A549 (cell line): Measurements from ENCODE around the gene STRBP. TPM values are rescaled to one million over a fixed set of nuclear protein-coding genes. Genes with fewer than 3 reads are reported as not detected.

ENCODE experiments used
- ATAC-seq, 2 experiments: fragments of 200-7000 bp in 1 of 2; fragments of >200 bp in 1 of 2; cut with Nextera tagmentation in 1 of 2; cut with Tn5 transposase in 1 of 2; 3 replicates each; pipeline versions ENCODE4 v1.8.0 to v1.9.1; 2018 to 2020; ENCODE audit warnings: mild to moderate bottlenecking in 1 of 2, moderate library complexity in 1 of 2
- CTCF ChIA-PET: fragments of 300-600 bp; sonication (Branson Sonifier 250); formaldehyde crosslinking; extraction: SDS; loops from one replicate; lab custom pipeline; 2021; ENCODE audit warnings: antibody characterized with exemption, inconsistent platforms; lab: Yijun Ruan, JAX
- POLR2A ChIA-PET: fragments of 350-600 bp; formaldehyde crosslinking; extraction: SDS; loops from one replicate; lab custom pipeline; 2021; ENCODE audit warnings: antibody characterized with exemption, inconsistent platforms; lab: Yijun Ruan, JAX
- DNase-seq, 2 experiments: peaks; one replicate each; pipeline versions ENCODE4 v3.0.0 to v3.0.0-alpha.2; 2011 to 2016; ENCODE audit warnings: low read depth in 1 of 2, low spot score in 1 of 2
- FAIRE-seq: peaks from 2 replicates; lab custom pipeline; 2011; peaks lifted over from hg19 to GRCh38; lab: Jason Lieb, UNC
- H3K27ac ChIP-seq, 2 experiments: fragments of >200 bp; sonication (Bioruptor Twin); formaldehyde crosslinking; 3 replicates each; pipeline ENCODE4 v1.5.1; 2016 to 2017
- H3K4me1 ChIP-seq: fragments of >200 bp; sonication (Bioruptor Twin); formaldehyde crosslinking; 3 replicates; pipeline ENCODE4 v1.6.1; 2016
- H3K4me2 ChIP-seq: fragments of >200 bp; sonication (Bioruptor Twin); formaldehyde crosslinking; 3 replicates; pipeline ENCODE4 v1.6.1; 2016
- H3K4me3 ChIP-seq: fragments of >200 bp; sonication (Bioruptor Twin); formaldehyde crosslinking; 3 replicates; pipeline ENCODE4 v1.5.1; 2016
- H3K9me3 ChIP-seq: fragments of >200 bp; sonication (Bioruptor Twin); formaldehyde crosslinking; 3 replicates; pipeline ENCODE4 v1.6.1; 2016
- CHD2 ChIP-seq: fragments of 150-350 bp; IDR thresholded peaks from 2 replicates; pipeline ENCODE4 v1.6.1; 2014; ENCODE audit warnings: low read length; ENCODE audit not compliant: partially characterized antibody
- FOSB ChIP-seq: fragments of 250-450 bp; sonication (Bioruptor Pico); IDR thresholded peaks from 2 replicates; pipeline ENCODE4 v1.5.0; 2020; ENCODE audit warnings: mild to moderate bottlenecking, moderate library complexity
- HDAC2 ChIP-seq: fragments of 200-600 bp; sonication (generic); IDR thresholded peaks from 2 replicates; pipeline ENCODE4 v1.6.1; 2016
- HEYL ChIP-seq: fragments of 250-450 bp; sonication (Bioruptor Pico); IDR thresholded peaks from 2 replicates; pipeline ENCODE4 v1.8.0; 2021; ENCODE audit warnings: mild to moderate bottlenecking, moderate library complexity
- MAZ ChIP-seq: fragments of 150-350 bp; IDR thresholded peaks from 2 replicates; pipeline ENCODE4 v1.6.1; 2014; ENCODE audit warnings: antibody characterized with exemption, low read depth, low read length, borderline replicate concordance
- PHF8 ChIP-seq: fragments of 200-600 bp; sonication (generic); IDR thresholded peaks from 2 replicates; pipeline ENCODE4 v1.6.1; 2016; ENCODE audit warnings: low read depth, mild to moderate bottlenecking, antibody characterized with exemption, moderate library complexity, borderline replicate concordance
- POLR2AphosphoS2 ChIP-seq: conservative IDR thresholded peaks from 2 replicates; pipeline ENCODE4 v1.6.1; 2012; ENCODE audit warnings: low read length, improper control_type of control experiment, inconsistent platforms
- RARB ChIP-seq: fragments of 250-450 bp; sonication (Bioruptor Pico); IDR thresholded peaks from 2 replicates; pipeline ENCODE4 v1.8.0; 2021; ENCODE audit warnings: mild to moderate bottlenecking, moderate library complexity
- TP53 ChIP-seq: fragments of 250-450 bp; sonication (Bioruptor Pico); IDR thresholded peaks from 2 replicates; pipeline ENCODE4 v1.5.0; 2021; ENCODE audit warnings: mild to moderate bottlenecking, moderate library complexity
- ZC3H11A ChIP-seq: fragments of 450-650 bp; IDR thresholded peaks from 2 replicates; pipeline ENCODE4 v1.6.1; 2014; ENCODE audit warnings: antibody characterized with exemption, mild to moderate bottlenecking
- ZNF302 ChIP-seq: fragments of 250-450 bp; sonication (Bioruptor Pico); IDR thresholded peaks from 2 replicates; pipeline ENCODE4 v1.9.0; 2021; ENCODE audit warnings: inconsistent platforms, mild to moderate bottlenecking, moderate library complexity
- WGBS: methylation state at CpG from one replicate; pipeline ENCODE4 v1.1.6; 2017; ENCODE audit errors: missing lambda C conversion rate; 5-methylcytosine and 5-hydroxymethylcytosine counted together
- polyA plus RNA-seq, 4 experiments: library from polyadenylated mRNA; depleted of rRNA in 3 of 4; stranded (reverse); fragments of >200 nt; fragmentation: RNase III in 1 of 4; extraction: RNeasy Plus Mini Kit Qiagen cat#74134 plus additional on column Dnase treatment in 1 of 4; gene quantifications; 2 replicates in 3 of 4; 3 replicates in 1 of 4; pipeline ENCODE4 v1.2.3, GENCODE V29; 2011 to 2017
- TF ChIP-seq, protein P1 (sequence below): fragments of 150-350 bp; IDR thresholded peaks from 2 replicates; pipeline ENCODE4 v1.6.1; 2014; ENCODE audit warnings: low read depth, mild to moderate bottlenecking, low read length
- TF ChIP-seq, protein P2 (sequence below): fragments of >200 bp; sonication (Bioruptor Twin); formaldehyde crosslinking; IDR thresholded peaks from 2 replicates; pipeline ENCODE4 v1.6.1; 2016
- TF ChIP-seq, protein P3 (sequence below): fragments of >200 bp; sonication (Bioruptor Twin); formaldehyde crosslinking; IDR thresholded peaks from 3 replicates; pipeline ENCODE4 v1.5.1; 2016

STRBP gene
- polyA plus RNA-seq, 2 of the 4 experiments (the other 2 are of a cell fraction): 20.4 to 34.0 TPM

DNA sequence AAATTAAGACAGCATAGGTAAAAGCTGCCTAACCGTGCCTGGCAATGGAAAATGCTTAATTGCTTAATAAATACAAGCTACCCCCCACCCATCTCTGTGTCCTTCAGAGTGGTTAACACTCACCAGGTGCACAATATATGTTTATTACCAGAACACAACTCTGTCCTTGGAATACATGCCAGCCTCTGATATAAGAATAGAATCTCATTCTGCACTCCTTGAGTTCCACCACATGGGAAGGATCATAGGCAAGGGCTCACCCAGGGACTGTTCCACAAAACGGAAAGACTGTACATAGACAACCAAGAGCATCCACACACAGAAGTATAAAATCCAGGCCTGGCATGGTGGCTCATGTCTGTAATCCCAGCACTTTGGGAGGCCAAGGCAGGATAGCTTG lies 91.4 kb downstream of the STRBP start:
- no peak for TF ChIP-seq HDAC2
- no peak for TF ChIP-seq POLR2AphosphoS2
- TF ChIP-seq PHF8: no peak
- TF ChIP-seq, protein P1, sequence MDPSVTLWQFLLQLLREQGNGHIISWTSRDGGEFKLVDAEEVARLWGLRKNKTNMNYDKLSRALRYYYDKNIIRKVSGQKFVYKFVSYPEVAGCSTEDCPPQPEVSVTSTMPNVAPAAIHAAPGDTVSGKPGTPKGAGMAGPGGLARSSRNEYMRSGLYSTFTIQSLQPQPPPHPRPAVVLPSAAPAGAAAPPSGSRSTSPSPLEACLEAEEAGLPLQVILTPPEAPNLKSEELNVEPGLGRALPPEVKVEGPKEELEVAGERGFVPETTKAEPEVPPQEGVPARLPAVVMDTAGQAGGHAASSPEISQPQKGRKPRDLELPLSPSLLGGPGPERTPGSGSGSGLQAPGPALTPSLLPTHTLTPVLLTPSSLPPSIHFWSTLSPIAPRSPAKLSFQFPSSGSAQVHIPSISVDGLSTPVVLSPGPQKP: no peak
- no peak for TF ChIP-seq ZNF302
- no peak for DNase-seq
- no peak overlapping the region for H3K4me3 ChIP-seq
- H3K4me2 ChIP-seq: no peak overlapping the region
- 93% methylated on average over 2 of the region's 2 CpGs for WGBS
- H3K9me3 ChIP-seq: no peaks in the 10 kb centered on the region
- ATAC-seq: no peak
- CTCF ChIA-PET: interaction anchor here (1.4 kb wide), 1 partner anchor 172 kb away, joined by 3 read pairs; no protein-coding TSS in a partner anchor
- POLR2A ChIA-PET: no interaction called here
- no peak for FAIRE-seq
- 0 out of 3 replicates have a peak, but pooled peaks cover 8% of the 10 kb centered on the region for H3K4me1 ChIP-seq
- no peak overlapping the region for H3K27ac ChIP-seq

DNA sequence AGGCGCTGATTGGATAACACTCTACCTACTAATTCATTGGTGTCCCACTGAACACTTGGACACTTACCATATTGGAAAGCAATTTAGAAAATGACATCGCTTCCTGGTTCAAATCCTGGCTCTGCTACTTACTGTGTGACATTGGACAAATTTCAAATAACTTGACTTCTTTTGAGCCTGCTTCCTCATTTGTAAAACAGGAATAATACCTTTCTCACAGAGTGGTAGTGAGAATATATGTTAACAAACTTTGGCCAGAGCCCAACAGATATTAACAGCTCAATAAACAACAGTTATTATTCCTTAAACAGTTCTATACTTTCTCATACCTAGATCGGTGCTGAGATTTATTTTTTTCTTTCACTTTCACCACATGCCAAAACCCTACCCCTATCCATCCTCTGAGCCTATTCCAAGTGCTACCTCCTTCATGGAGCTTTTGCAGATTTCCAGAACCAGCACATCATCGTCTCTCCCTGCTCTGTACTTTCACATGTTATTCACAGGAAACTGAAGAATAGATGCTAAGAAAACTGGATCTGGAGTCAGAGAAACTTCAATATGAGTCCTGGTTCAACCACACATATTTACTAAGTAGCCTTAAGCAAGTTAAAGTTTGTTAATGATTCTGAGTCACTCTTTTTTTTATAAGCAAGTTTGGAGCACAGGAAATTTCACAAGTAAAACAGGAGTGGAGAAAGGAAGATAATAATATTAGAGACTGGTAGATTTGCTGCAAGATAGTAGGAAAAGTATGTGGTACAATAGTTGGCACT lies 92.3 kb downstream of the STRBP start:
- H3K4me1 ChIP-seq: 0 out of 3 replicates have a peak, but pooled peaks cover 8% of the 10 kb centered on the region
- CTCF ChIA-PET: interaction anchor here (1.4 kb wide), 1 partner anchor 173 kb away, joined by 3 read pairs; no protein-coding TSS in a partner anchor
- TF ChIP-seq RARB (CRISPR knock-in tag) (no peak), HDAC2 (no peak), MAZ (no peak), ZC3H11A (no peak), HEYL (CRISPR knock-in tag) (no peak), FOSB (no peak), TP53 (CRISPR knock-in tag) (no peak)
- TF ChIP-seq, protein P2, sequence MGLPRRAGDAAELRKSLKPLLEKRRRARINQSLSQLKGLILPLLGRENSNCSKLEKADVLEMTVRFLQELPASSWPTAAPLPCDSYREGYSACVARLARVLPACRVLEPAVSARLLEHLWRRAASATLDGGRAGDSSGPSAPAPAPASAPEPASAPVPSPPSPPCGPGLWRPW: no peak
- TF ChIP-seq, protein P3, sequence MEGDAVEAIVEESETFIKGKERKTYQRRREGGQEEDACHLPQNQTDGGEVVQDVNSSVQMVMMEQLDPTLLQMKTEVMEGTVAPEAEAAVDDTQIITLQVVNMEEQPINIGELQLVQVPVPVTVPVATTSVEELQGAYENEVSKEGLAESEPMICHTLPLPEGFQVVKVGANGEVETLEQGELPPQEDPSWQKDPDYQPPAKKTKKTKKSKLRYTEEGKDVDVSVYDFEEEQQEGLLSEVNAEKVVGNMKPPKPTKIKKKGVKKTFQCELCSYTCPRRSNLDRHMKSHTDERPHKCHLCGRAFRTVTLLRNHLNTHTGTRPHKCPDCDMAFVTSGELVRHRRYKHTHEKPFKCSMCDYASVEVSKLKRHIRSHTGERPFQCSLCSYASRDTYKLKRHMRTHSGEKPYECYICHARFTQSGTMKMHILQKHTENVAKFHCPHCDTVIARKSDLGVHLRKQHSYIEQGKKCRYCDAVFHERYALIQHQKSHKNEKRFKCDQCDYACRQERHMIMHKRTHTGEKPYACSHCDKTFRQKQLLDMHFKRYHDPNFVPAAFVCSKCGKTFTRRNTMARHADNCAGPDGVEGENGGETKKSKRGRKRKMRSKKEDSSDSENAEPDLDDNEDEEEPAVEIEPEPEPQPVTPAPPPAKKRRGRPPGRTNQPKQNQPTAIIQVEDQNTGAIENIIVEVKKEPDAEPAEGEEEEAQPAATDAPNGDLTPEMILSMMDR: no peak
- no peak for FAIRE-seq
- no peak for ATAC-seq
- H3K27ac ChIP-seq: no peak overlapping the region
- H3K4me3 ChIP-seq: no peak overlapping the region
- peak overlapping the region; percentile 39; the same call in 2 of the 3 replicates for H3K4me2 ChIP-seq
- 76% methylated on average over 4 of the region's 4 CpGs for WGBS
- no peaks in the 10 kb centered on the region for H3K9me3 ChIP-seq
- no peak for DNase-seq
- POLR2A ChIA-PET: no interaction called here

DNA sequence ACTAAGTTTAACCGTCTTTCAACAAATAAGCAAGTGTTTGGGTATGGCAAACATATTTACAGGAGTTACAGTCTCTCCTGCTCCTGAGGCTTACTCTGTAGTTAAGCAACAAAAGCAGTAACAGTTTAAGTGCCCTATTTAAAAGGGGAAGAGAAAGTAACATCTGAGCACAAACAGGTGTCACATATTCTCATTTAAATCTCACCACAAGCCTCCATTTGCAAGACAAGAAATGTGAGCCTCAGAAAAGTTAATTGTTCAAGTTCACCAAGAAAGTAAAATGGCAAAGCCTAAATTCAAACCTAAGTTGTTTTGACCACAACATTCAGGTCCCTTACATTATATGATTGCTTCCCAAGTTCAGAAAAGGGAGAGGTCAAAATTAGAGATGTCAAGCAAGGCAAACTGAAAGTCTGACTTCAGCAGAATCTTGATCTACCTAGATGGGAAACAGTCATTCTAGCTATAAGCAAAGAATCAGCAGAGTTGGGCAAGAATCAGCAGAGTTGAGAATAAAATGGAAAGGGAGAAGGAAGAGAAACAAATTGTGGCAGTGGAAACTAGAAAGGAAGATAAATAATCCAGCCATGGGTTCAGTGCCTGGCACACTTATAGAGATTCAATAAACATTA lies 93.4 kb downstream of the STRBP start:
- Histone ChIP-seq H3K27ac (no peak overlapping the region), H3K4me3 (no peak overlapping the region), H3K4me2 (no peak overlapping the region)
- no peak for ATAC-seq
- TF ChIP-seq RARB (CRISPR knock-in tag) (no peak), CHD2 (no peak)
- TF ChIP-seq, protein P1: no peak
- TF ChIP-seq, all 56 proteins: peak for 0
- Histone ChIP-seq H3K9me3 (no peaks in the 10 kb centered on the region), H3K4me1 (0 out of 3 replicates have a peak, but pooled peaks cover 8% of the 10 kb centered on the region)
- DNase-seq: no peak
- ChIA-PET CTCF (interaction anchor here (1.0 to 1.6 kb wide), 2 partner anchors 12 to 13 kb away, joined by 3 read pairs; no protein-coding TSS in a partner anchor), POLR2A (no interaction called here)
- 95% methylated on average over 1 of the region's 1 CpG for WGBS
- FAIRE-seq: no peak
